ENCODE data around the gene CDC42EP4.

Gene CDC42EP4

DNA sequence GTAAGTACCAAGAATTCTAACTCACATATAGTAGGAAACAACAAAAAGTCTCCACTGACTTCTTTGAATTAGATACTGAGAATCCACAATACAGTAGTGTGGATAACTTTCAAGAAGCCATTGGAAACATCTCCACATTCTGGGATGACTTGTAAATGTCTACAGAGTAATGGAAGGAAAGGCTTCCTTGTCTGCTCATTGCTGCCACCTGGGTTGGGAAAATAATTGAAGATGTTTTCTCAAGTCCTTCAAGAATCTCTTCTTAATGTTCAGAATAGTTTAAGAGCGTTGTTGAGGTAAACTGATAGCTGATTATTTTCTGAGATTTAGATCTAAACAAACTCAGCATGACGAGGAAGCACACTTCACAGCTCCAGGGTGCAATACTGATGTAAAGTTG lies 64.1 kb downstream of the CDC42EP4 start:
- no peak for DNase-seq

- DNase-seq, result no peak
These were observed 71.2 kb downstream of the CDC42EP4 start for GRCh38 chr17:73240561-73240960.

GRCh38 chr17:73237714-73238113 lies 74.1 kb downstream of the CDC42EP4 start:
- no peak for DNase-seq

- no peak for DNase-seq
These were observed 77.1 kb downstream of the CDC42EP4 start for GRCh38 chr17:73234736-73235135.
